DOHH2 (cell line): ENCODE measurements around the gene SDCCAG8.

ENCODE experiments used
- CTCF ChIP-seq: fragments of 200-600 bp; sonication (generic); IDR thresholded peaks from one replicate; pipeline ENCODE4 v1.5.1; 2014; ENCODE audit warnings: antibody characterized with exemption, mild to moderate bottlenecking, low read depth, low read length; ENCODE audit not compliant: poor library complexity, severe bottlenecking
- EZH2phosphoT487 ChIP-seq: fragments of 200-600 bp; sonication (generic); IDR thresholded peaks from 2 replicates; pipeline ENCODE4 v1.6.1; 2017; ENCODE audit warnings: borderline replicate concordance, mild to moderate bottlenecking, antibody characterized with exemption, low read length, moderate library complexity, mixed read lengths

- no peak for TF ChIP-seq CTCF
- no peak for TF ChIP-seq EZH2phosphoT487
Observed at GRCh38 chr1:243216741-243217140, 39.1 kb upstream of the SDCCAG8 start.
